NCI-H345 (cell line): ENCODE data around the gene SLC25A2.
A peak's percentile ranks its signal among the peaks of the same experiment; 100 is the strongest.
"Not testable (repeated sequence)": the region's sequence is repeated elsewhere in the genome, so short reads cannot be mapped to it uniquely, and the experiment has no call there.

Experiments used
- DNase-seq: peaks from one replicate; lab custom pipeline; 2025; lab: John Stamatoyannopoulos, UW

The SLC25A2 gene

GRCh38 chr5:141303756-141304155, at the start of gene SLC25A2:
SLC25A2 (minus strand) TSS chr5:141304049; CDS start chr5:141303865, 184 bp downstream.
- DNase-seq: no peak

- no peak for DNase-seq
Measured at GRCh38 chr5:141351591-141351990, 47.7 kb upstream of the SLC25A2 start.

- peak; percentile 87 for DNase-seq
Measured at GRCh38 chr5:141349917-141350619, 46.2 kb upstream of the SLC25A2 start, which contains the start of gene PCDHGB1. PCDHGB1 (plus strand) TSS chr5:141350099; CDS start chr5:141350261, 162 bp downstream.

GRCh38 chr5:141346017-141346416, 42.2 kb upstream of the SLC25A2 start:
- DNase-seq: not testable (repeated sequence)

GRCh38 chr5:141345327-141345726, 41.5 kb upstream of the SLC25A2 start:
- DNase-seq: no peak

- DNase-seq: no peak
Measured at GRCh38 chr5:141343953-141344463, 40.2 kb upstream of the SLC25A2 start.

- DNase-seq: no peak
Measured at GRCh38 chr5:141343242-141343952, 39.5 kb upstream of the SLC25A2 start, which contains the start of gene PCDHGA3. PCDHGA3 (plus strand) TSS chr5:141343829; CDS start chr5:141344034, 205 bp downstream.

- no peak for DNase-seq
Measured at GRCh38 chr5:141342773-141343172, 38.9 kb upstream of the SLC25A2 start.

- not testable (repeated sequence) for DNase-seq
Measured at GRCh38 chr5:141340781-141341354, 37.0 kb upstream of the SLC25A2 start.

- no peak for DNase-seq
Measured at GRCh38 chr5:141338538-141339306, 34.9 kb upstream of the SLC25A2 start, which contains the start of gene PCDHGA2. PCDHGA2 (plus strand) TSS chr5:141338760.

- DNase-seq: not testable (repeated sequence)
Measured at GRCh38 chr5:141332571-141332970, 28.7 kb upstream of the SLC25A2 start.

- no peak for DNase-seq
Measured at GRCh38 chr5:141330299-141331080, 26.6 kb upstream of the SLC25A2 start, which contains the start of gene PCDHGA1. PCDHGA1 (plus strand) TSS chr5:141330514.

- DNase-seq: no peak
Measured at GRCh38 chr5:141328231-141328630, 24.4 kb upstream of the SLC25A2 start.

- peak; percentile 71 for DNase-seq
Measured at GRCh38 chr5:141326088-141326854, 22.4 kb upstream of the SLC25A2 start.

- DNase-seq: no peak
Measured at GRCh38 chr5:141322261-141322660, 18.4 kb upstream of the SLC25A2 start.

- peak; percentile 96 for DNase-seq
Measured at GRCh38 chr5:141320225-141321169, 16.6 kb upstream of the SLC25A2 start, which contains the start of gene TAF7. TAF7 (minus strand) TSS chr5:141320784; CDS start chr5:141320044, 740 bp downstream.

GRCh38 chr5:141319699-141320098, 15.8 kb upstream of the SLC25A2 start:
- no peak for DNase-seq

- DNase-seq: no peak
Measured at GRCh38 chr5:141319202-141319601, 15.4 kb upstream of the SLC25A2 start.

GRCh38 chr5:141316963-141317362, 13.1 kb upstream of the SLC25A2 start:
- not testable (repeated sequence) for DNase-seq
